Left cardiac atrium (tissue), 4 donors: ENCODE results near the gene SGPP2. TPM values are rescaled to one million over a fixed set of nuclear protein-coding genes. Genes with fewer than 3 reads are reported as not detected.
"Not testable (repeated sequence)": the region's sequence is repeated elsewhere in the genome, so short reads cannot be mapped to it uniquely, and the experiment has no call there.

Experiments used
- ATAC-seq, 2 donors: fragments of 200-7000 bp; cut with Tn5 transposase; one replicate each; pipeline ENCODE4 v1.9.1; 2020; ENCODE audit warnings: mild to moderate bottlenecking in 2 of 2, moderate library complexity in 2 of 2
- DNase-seq: peaks from one replicate; pipeline ENCODE4 v3.0.0-alpha.2; 2020
- intact Hi-C, 2 donors: fragments of 100-400 bp; cut with DNase I; formaldehyde crosslinking; loops; one replicate each; pipeline versions ENCODE4 v1.14.1 to v1.15.1; 2022 to 2023
- total RNA-seq, 2 donors: library from RNA; stranded (reverse); fragmentation: NEBNext Ultra II Directional; extraction: Animal tissue kit (Norgen Biotek cat#: 25700); gene quantifications; one replicate each; pipeline ENCODE4 v1.2.1, GENCODE V29; 2021
- donor health status: DM: no; HTN: yes; CAD: no.
- donor health status: DM: no; HTN: yes; CAD: no; lungs with severe emphysema.
- donor health status: DM: yes; HTN: yes; CAD: no.
- donor health status: Dilated cardiomyopathy.

SGPP2 gene
- total RNA-seq, 2 donors from 2014 or later = 5.4 to 8.8 TPM

GRCh38 chr2:222561817-222562645, 137.7 kb downstream of the SGPP2 start:
- DNase-seq (no peak), ATAC-seq (peak; percentile 77 to 84)
- intact Hi-C loops = loop anchor here (2.0 to 5.0 kb wide), 3 partner anchors 243 to 505 kb away; no protein-coding TSS in a partner anchor

- ATAC-seq (no peak), DNase-seq (no peak)
- intact Hi-C loops = loop anchor here (5.0 kb wide), 2 partner anchors 246 to 506 kb away; no protein-coding TSS in a partner anchor
Observed at GRCh38 chr2:222563106-222563718, 138.9 kb downstream of the SGPP2 start.

GRCh38 chr2:222563936-222564335, 139.6 kb downstream of the SGPP2 start:
- ATAC-seq = no peak
- no peak for DNase-seq
- intact Hi-C loops = loop anchor here (5.0 kb wide), 2 partner anchors 247 to 507 kb away; no protein-coding TSS in a partner anchor

DNA sequence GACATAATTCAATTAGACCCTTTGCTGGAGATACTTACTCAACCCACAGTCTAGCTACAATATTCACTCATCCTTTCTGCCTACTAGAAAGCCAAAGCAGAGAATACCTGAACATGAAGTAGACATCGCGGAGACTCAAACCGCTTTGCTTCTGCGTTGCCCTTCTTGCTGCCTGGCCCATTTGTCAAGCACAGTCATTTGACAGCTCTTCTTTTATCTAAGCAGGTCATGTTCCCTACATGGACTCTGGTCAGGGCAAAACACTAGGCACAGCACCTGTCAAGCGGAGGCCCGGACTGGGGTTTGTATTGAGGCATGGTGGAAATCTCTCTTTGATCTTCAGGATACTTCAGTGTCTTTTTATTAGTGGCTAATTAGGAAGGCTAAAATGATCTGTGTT, 141.9 kb downstream of the SGPP2 start:
- DNase-seq = no peak
- intact Hi-C loops = no loop called here

DNA sequence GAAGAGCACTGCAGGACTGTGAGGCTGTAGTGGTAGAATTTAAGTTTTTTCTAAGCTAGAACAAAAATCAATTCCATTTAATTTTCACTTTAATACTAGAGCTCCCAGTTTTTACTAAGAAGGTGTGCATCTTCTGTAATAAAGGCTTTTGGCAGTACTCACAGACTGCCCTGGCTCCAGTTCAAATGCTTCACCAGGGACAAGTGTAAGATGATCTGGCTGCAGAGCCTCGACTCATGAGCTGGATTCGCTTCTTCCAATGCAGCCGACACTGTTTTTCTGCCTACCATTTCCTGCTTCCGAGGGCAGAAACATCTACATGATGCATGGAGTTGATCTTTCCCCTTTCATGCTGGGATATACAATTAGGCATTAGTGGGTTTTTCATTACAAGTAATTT, 144.5 kb downstream of the SGPP2 start:
- DNase-seq (peak; percentile 43), ATAC-seq (peak; percentile 38 to 60)
- intact Hi-C loops = no loop called here

More for the DNA sequence above, 141.9 kb downstream of the SGPP2 start:
- ATAC-seq = no peak

DNA sequence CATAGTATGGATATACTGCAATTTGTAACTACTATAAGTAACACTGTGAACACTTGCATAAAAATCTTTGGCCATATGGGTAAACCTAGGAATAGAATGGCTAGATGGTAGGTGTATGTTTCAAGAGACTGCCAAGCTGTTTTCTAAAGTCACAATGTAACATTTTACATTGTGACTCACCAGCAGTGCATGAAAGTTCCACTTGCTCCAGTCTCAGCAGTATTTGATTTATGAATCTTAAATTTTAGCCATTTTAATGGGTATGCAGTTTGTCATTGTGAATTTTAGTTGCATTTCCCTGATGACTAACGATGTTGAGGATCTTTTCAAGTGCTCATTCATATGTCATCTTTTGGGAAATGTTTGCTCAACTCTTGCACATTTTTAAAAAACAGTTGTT, 145.5 kb downstream of the SGPP2 start:
- intact Hi-C loops = no loop called here
- no peak for DNase-seq
- no peak for ATAC-seq

GRCh38 chr2:222572264-222572721, 147.9 kb downstream of the SGPP2 start:
- peak; percentile 19 to 31 for ATAC-seq
- intact Hi-C loops = no loop called here
- DNase-seq = no peak

GRCh38 chr2:222572751-222573174, 148.4 kb downstream of the SGPP2 start:
- DNase-seq (no peak), ATAC-seq (peak; percentile 82 to 87)
- intact Hi-C loops = no loop called here

DNA sequence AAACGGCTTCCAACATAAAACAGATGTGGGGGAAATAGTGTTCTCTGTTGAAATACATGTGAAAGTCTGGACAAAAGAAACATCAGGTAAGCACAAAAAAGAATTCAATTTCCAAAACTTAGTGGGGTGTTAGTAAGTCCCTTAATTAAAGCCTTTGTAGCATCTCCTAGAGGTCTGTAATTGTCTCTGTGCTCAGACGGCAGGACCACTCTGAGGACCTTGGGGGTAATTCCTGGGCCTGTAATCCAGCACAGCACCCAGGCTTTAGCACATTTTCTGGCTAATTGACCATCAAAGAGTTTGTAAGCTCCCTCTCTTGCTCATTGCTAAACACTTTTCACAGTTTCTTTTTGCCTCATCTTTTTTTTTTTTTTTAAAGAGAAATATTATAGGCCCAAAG, 151.3 kb downstream of the SGPP2 start:
- intact Hi-C loops = no loop called here

GRCh38 chr2:222576171-222577081, 152.1 kb downstream of the SGPP2 start:
- ATAC-seq (no peak), DNase-seq (no peak)
- intact Hi-C loops = no loop called here

More for the DNA sequence above, 151.3 kb downstream of the SGPP2 start:
- no peak for DNase-seq
- no peak for ATAC-seq

DNA sequence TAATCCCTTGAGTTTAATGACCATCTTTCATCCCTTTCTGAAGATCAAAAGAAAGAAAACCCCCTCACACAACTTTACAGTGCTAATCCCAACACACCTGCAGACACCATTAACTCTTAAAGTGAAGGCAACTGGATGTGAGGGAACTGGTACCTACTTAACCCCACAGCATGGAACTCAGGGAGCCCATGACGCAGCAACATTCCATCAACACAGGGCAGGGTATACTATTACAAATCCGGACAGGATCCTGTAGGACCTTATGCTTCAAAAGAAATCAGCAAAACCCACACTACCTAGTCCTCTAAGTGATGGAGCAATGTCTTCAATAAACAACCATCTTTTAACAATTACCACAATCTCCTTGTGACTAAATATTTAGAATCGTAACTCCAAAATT, 153.0 kb downstream of the SGPP2 start:
- intact Hi-C loops = no loop called here
- DNase-seq (no peak), ATAC-seq (no peak)

GRCh38 chr2:222582928-222583327, 158.6 kb downstream of the SGPP2 start:
- ATAC-seq = no peak
- intact Hi-C loops = no loop called here
- no peak for DNase-seq

DNA sequence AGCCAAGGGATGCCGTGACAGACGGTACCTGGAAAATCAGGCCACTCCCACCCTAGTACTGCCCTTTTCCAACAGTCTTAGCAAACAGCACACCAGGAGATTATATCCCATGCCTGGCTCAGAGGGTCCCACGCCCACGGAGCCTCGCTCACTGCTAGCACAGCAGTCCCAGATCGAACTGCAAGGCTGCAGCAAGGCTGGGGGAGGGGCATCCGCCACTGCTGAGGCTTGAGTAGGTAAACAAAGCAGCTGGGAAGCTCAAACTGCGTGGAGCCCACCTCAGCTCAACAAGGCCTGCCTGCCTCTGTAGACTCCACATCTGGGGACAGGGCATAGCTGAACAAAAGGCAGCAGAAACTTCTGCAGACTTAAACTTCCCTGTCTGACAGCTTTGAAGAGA, 160.2 kb downstream of the SGPP2 start:
- DNase-seq, intact Hi-C loops, ATAC-seq: not testable (repeated sequence)

DNA sequence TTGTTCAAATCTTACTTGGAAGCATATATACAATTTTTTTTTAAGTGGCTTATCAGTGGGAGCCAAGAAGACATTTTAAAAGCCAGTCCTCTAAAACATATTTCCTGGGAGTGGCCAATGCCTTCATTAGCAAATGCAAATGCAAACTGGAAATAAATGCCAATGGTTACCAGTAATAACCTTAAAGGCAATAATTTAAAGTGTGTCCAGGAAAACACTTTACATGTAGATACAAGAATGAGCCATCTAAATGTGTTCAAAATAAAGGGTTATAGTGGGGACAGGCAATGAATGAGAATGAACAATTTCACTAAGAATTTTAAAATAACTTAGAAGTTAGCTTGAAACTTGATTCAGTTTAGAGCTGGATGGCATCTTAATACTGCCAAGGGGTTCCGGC, 167.3 kb downstream of the SGPP2 start:
- no peak for ATAC-seq
- intact Hi-C loops = no loop called here
- no peak for DNase-seq

DNA sequence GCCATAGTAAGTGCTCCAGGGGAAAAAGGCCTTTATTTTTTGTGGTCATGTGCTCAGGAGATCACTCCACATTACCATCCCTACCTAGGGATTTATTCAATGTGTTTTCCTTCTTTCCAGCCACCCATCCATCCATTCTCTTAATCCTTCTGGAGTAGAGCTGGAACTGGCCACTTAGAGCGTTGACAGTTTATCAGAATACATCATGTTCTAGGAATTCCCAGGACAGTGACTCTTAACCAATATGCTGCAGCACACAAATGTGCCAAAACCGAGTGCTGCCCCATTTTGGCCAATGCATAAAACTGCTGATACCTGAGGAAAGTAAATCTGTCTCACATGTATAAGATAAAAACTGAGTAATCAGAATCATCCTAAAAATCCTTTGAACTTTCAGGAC, 167.8 kb downstream of the SGPP2 start:
- ATAC-seq (peak; percentile 78 to 90), DNase-seq (no peak)
- intact Hi-C loops = no loop called here

DNA sequence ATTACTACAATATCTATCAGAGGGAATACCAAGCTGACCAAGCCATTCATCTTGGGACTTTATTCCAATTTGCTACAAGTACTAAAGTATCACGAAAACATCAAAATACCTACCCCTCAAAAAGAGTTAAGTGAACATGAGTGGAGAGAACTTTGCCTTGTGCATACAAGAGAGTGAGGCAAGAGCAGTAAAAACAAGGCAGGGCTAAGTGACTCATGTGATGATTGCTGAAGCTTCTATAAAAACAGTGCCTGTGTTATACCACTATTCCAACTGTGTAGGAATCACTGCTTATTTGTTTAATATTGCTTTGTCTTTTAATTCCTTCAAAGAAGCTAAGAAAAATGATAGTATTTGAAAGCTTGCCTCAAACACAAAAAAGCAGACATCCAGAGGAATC, 170.3 kb downstream of the SGPP2 start:
- intact Hi-C loops = no loop called here
- ATAC-seq (peak in 1 of 2 donors; percentile 71), DNase-seq (no peak)

DNA sequence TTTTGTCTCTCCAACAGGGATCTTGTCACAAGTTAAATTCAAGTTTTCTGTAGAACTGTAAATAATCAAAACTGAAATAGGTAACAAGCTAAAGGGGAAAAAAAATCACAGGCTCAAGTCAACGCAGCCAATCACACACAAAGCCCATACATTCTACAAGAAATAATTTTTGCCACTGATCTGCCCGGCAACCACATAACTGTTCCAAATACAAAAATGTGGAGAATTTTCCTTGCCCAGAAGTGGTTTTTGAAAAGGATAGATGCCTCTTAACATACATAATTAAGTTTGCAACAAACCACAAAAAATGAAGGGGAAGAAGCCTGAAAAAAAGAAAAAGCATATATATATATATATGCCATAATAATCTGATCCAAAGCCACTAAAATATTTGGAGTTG, 171.2 kb downstream of the SGPP2 start:
- ATAC-seq (no peak), DNase-seq (no peak)
- intact Hi-C loops = no loop called here

DNA sequence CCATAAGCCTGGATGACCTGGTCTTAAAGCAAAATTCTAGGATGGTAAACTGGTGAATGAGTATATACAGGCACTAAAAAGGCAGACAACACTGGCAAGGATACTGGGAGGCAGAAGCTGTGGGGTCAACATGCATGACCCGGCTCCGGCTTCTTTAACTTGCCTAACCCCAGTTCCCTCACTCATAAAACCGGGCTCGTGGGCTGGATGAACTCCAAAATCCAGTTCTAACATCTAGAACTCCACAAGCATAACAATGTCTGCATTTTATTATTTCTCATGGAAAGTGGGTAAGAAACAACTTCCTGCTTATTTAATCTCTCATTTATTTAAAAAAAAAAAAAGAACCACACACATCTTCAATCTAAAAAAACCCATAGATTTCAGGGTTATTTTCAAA, 174.3 kb downstream of the SGPP2 start:
- no peak for DNase-seq
- intact Hi-C loops = no loop called here
- ATAC-seq = no peak

DNA sequence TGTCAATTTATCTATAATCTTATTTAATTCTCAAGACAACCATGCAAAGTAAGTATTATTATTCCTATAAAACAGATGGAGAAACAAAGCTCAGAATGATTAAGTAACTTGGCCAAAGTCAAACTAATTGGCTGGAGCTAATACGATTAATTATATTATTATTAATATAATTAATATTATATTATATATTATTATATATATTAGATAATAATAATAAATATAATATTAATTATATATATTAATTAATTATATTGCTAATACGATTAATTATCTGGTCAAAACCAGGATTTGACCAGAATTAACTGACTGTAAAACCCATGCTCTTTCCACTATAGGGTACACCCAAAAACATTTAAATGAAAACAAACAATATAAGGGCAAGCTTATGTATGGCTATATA, 179.2 kb downstream of the SGPP2 start:
- intact Hi-C loops = no loop called here
- ATAC-seq = no peak
- no peak for DNase-seq
